ENCODE results near the gene ADGRB3.
"Not testable (repeated sequence)": the region's sequence is repeated elsewhere in the genome, so short reads cannot be mapped to it uniquely, and the experiment has no call there.

ADGRB3 gene

GRCh38 chr6:68973066-68973465, 338.0 kb downstream of the ADGRB3 start:
- DNase-seq = no peak

DNA sequence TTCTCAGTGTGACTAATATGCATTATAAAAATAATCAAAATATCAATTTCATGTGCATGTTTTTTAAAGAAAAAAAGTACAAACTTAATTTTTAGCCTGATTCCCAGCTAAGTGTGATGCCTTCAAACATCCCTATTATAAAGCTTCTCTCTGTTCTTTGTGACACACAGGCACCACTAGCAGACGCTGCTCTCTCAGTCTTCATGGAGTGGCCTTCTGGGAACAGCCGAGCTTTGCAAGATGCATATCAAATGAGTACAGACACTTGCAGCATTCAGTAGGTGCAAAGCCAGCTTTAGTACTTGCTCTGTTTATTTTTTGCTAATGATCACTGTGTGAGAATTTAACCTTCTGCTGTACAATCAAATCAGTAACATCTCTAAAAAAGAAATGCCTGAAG, 340.0 kb downstream of the ADGRB3 start:
- peak; percentile 62 for DNase-seq

GRCh38 chr6:68975816-68976215, 340.7 kb downstream of the ADGRB3 start:
- peak; percentile 27 for DNase-seq

- DNase-seq = peak; percentile 27
Measured at GRCh38 chr6:68976260-68976659, 341.2 kb downstream of the ADGRB3 start.

- no peak for DNase-seq
Measured at GRCh38 chr6:68978411-68978810, 343.3 kb downstream of the ADGRB3 start.

- not testable (repeated sequence) for DNase-seq
Measured at GRCh38 chr6:68981668-68982067, 346.6 kb downstream of the ADGRB3 start.

- no peak for DNase-seq
Measured at GRCh38 chr6:68988698-68989097, 353.6 kb downstream of the ADGRB3 start.

GRCh38 chr6:68990317-68990716, 355.2 kb downstream of the ADGRB3 start:
- DNase-seq = peak; percentile 35

DNA sequence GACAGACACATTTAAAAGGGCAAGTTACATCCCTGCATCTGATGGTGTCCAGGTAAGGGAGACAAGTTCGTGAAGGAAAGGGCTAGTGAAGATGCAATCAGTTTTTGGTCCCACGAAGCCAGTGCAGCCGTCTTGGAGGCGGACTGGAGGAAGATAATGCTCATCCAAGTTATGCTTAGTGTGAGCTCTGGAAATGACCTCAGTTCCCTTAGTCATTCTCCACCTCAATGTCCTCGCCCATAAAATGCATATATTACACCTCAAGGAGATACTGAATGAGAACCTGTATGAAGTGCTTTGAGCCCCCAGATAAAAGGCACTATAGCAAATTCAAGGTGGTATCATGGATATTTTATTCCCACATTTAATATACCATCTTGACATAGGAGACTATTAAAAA, 358.8 kb downstream of the ADGRB3 start:
- no peak for DNase-seq

GRCh38 chr6:68994521-68994920, 359.4 kb downstream of the ADGRB3 start:
- DNase-seq = no peak

DNA sequence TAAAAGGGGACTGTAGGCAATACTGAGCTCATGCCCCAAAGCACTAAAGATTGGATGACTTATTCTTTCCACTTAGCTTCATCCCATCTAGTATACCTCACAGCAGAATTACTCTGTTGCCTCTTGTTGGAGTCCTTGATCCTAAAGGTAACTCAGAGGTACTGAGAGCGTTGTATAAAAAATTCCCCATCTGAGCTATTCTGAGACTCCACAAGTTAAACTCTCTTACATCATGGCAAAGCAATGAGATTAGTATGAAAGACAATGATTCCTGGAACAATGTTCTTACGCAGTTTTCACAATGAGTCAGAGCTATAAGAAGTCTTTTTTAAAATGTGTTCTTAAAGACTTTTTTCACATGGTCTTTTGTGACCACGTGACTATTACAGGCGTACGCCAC, 370.1 kb downstream of the ADGRB3 start:
- DNase-seq = no peak

GRCh38 chr6:69007781-69008180, 372.7 kb downstream of the ADGRB3 start:
- no peak for DNase-seq

DNA sequence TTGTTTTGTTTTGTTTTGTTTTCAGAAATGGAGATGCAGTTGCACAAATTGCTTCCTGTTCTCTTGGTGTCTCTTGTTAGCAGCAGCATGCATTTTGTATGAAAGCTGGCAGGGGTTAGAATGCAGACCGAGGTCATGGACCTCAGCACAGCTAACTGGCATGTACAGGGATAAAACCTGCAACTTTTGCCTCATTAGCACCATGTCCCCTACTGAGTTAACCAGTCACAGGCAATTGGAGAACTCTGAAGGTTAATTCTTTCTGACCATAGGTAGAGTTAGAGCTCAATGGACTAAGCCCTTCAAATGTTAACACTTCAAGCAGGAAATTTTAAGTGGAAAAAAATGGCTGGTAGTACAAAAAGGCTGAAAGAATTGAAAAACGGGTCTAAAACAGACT, 377.1 kb downstream of the ADGRB3 start:
- DNase-seq = no peak

DNA sequence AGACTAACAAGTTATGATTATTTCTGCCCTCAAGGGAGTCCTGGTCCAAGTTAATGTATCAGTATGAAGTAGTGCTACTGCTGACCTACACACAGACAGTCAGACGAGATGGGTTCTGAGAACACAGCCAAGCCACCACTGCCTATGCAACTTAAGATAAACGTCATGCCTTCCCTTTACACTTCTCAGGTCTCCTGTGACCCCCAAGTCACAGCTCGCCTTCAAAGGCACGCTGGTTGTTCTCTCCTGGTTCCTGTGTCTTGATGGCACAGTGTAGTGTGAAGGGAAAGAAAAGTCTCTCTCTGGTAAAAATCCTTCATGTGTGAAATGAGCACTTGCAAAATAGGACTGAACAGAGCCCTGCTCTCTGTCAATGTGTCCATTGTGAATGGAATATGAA, 377.8 kb downstream of the ADGRB3 start:
- DNase-seq = no peak

- DNase-seq = peak; percentile 41
Measured at GRCh38 chr6:69018906-69019305, 383.8 kb downstream of the ADGRB3 start.

GRCh38 chr6:69019832-69020231, 384.8 kb downstream of the ADGRB3 start:
- no peak for DNase-seq

DNA sequence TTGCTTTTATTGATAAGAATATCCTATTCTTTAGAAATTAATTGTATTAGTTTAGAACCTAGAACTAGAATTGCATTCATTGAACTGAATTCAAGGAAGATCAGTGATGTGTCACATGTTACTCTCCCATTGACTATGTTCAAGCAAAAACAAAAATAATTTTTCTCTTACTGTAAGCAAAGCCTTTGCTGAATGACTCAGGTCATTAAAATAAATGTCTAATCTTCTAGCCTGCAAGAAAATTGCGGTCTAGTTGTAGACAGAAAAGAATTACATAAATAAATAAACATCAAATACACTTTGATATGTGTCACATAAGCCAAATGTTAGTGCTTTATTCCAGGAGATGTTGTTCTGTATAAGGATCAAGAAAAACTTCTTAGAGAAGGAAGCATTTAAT, 387.9 kb downstream of the ADGRB3 start:
- DNase-seq = no peak

DNA sequence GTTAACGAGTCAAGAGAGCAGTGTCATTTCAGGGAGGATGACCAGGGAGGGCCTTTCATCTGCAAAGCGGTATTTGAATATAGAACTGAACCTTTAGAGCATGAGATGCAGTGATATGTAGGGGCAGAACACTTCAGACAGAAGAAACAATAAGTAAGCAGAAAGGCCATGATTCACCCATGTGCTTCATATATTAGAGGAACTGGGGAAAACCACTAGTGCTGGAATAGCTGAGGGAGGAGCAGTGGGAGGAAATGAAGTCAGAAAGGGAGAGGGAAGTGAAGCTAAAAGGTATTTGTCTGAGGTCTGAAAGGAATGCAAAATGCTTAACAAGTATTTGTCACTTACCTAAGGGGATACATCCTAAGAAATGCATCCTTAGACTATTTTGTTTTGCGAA, 391.2 kb downstream of the ADGRB3 start:
- peak; percentile 35 for DNase-seq

- no peak for DNase-seq
Measured at GRCh38 chr6:69026715-69027114, 391.6 kb downstream of the ADGRB3 start.

- no peak for DNase-seq
Measured at GRCh38 chr6:69027861-69028260, 392.8 kb downstream of the ADGRB3 start.

DNA sequence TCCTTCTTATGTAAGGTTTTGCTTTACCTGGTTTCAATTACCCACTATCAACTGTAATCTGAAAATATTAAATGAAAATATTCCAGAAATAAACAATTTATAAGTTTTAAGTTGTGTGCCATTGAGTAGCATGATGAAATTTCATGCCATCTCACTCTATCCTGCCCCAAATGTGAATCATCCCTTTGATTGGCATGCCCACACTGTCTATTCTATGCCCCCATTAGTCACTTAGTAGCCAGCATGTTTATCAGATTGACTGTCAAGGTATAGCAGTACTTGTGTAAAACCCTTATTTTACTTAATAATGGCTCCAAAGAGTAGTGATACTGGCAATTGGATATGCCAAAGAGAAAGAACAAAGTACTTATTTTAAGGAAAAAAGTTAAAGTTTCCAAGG, 403.8 kb downstream of the ADGRB3 start:
- DNase-seq = no peak

DNA sequence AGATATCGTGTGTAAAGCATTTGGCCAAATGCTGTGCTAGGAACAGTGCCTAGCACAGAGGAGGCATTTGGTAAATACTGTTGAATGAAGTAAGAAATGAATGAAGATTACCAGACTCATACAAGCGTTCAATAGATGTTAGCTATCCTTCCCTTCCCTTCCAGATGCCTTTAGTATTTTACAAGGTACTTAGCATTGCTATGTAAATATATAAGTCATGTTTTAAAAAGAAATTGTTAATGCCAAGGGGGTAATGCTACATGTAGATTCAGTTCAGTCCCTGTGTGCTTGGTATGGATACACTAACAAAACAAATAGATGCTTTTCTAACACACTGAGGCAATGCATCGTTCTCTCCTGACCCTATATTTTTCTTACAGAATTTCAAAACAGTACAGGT, 407.2 kb downstream of the ADGRB3 start:
- no peak for DNase-seq

- no peak for DNase-seq
Measured at GRCh38 chr6:69044534-69044933, 409.5 kb downstream of the ADGRB3 start.

- DNase-seq = no peak
Measured at GRCh38 chr6:69059413-69059812, 424.3 kb downstream of the ADGRB3 start.

GRCh38 chr6:69061066-69061465, 426.0 kb downstream of the ADGRB3 start:
- DNase-seq = no peak

GRCh38 chr6:69063401-69063800, 428.3 kb downstream of the ADGRB3 start:
- no peak for DNase-seq
